Endodermal cell (in vitro differentiated cells): ENCODE measurements around the gene PSMB7. TPM values are rescaled to one million over a fixed set of nuclear protein-coding genes. Genes with fewer than 3 reads are reported as not detected.

Source experiments
- DNase-seq: peaks from one replicate; pipeline ENCODE4 v3.0.0-alpha.2; 2017
- H3K27ac ChIP-seq: 2 replicates; pipeline ENCODE4 v1.5.1; 2013; ENCODE audit warnings: mild to moderate bottlenecking, low read depth, low read length, moderate library complexity
- H3K27me3 ChIP-seq: 2 replicates; pipeline ENCODE4 v1.6.1; 2013; ENCODE audit warnings: mild to moderate bottlenecking, low read length, moderate library complexity; ENCODE audit not compliant: insufficient read depth, control insufficient read depth, poor library complexity, severe bottlenecking
- H3K36me3 ChIP-seq: 2 replicates; pipeline ENCODE4 v1.7.0; 2013; ENCODE audit warnings: mild to moderate bottlenecking, low read length, moderate library complexity; ENCODE audit not compliant: control insufficient read depth, insufficient read depth
- H3K4me1 ChIP-seq: one replicate; pipeline ENCODE4 v1.7.0; 2013; ENCODE audit warnings: low read length; ENCODE audit not compliant: control insufficient read depth, insufficient read depth
- H3K4me3 ChIP-seq: 2 replicates; pipeline ENCODE4 v1.5.1; 2013; ENCODE audit warnings: mild to moderate bottlenecking, low read length, moderate library complexity
- H3K9ac ChIP-seq: 2 replicates; pipeline ENCODE4 v1.6.1; 2013; ENCODE audit warnings: mild to moderate bottlenecking, low read length, moderate library complexity; ENCODE audit not compliant: poor library complexity, severe bottlenecking; ENCODE audit errors: extremely low read depth
- H3K9me3 ChIP-seq: 2 replicates; pipeline ENCODE4 v1.6.1; 2013; ENCODE audit warnings: mild to moderate bottlenecking, low read length, moderate library complexity; ENCODE audit not compliant: control insufficient read depth
- H3K27ac Mint-ChIP-seq: 2 replicates; pipeline ENCODE4 v1.8.0; 2020; ENCODE audit warnings: mixed read lengths
- H3K27me3 Mint-ChIP-seq: 2 replicates; pipeline ENCODE4 v1.8.0; 2021; ENCODE audit warnings: mild to moderate bottlenecking, mixed read lengths; ENCODE audit not compliant: insufficient read depth
- H3K36me3 Mint-ChIP-seq: 2 replicates; pipeline ENCODE4 v1.8.0; 2020; ENCODE audit warnings: low read depth, mixed read lengths
- H3K4me1 Mint-ChIP-seq: 2 replicates; pipeline ENCODE4 v1.8.0; 2020; ENCODE audit warnings: mixed read lengths
- H3K4me3 Mint-ChIP-seq: 2 replicates; pipeline ENCODE4 v1.8.0; 2020; ENCODE audit warnings: mild to moderate bottlenecking, moderate library complexity, mixed read lengths
- H3K9me3 Mint-ChIP-seq: 2 replicates; pipeline ENCODE4 v1.8.0; 2020; ENCODE audit warnings: mild to moderate bottlenecking, mixed read lengths
- CTCF ChIP-seq: fragments of 200-600 bp; sonication (generic); conservative IDR thresholded peaks from 2 replicates; pipeline ENCODE4 v1.5.0; 2021; ENCODE audit warnings: antibody characterized with exemption, mild to moderate bottlenecking
- WGBS, 2 experiments: methylation state at CpG; one replicate each; pipeline versions ENCODE4 v1.1.5 to v1.1.7; 2013; ENCODE audit warnings: missing lambda C conversion rate in 2 of 2, mixed read lengths in 1 of 2; ENCODE audit not compliant: insufficient coverage in 1 of 2, insufficient read length in 1 of 2; 5-methylcytosine and 5-hydroxymethylcytosine counted together
- total RNA-seq, 2 donors: library from RNA; stranded (reverse); fragmentation: NEBNext Ultra II Directional in 1 of 2; extraction: Animal tissue kit (Norgen Biotek cat#: 25700) in 1 of 2; gene quantifications; 2 replicates in 1 of 2; 3 replicates in 1 of 2; pipeline ENCODE4 v1.2.1, GENCODE V29; 2021

The PSMB7 gene
- total RNA-seq, 2 donors from 2014 or later, result 203 to 223 TPM

- no peak for TF ChIP-seq CTCF
- peaks cover 16% of the 10 kb centered on the region for H3K36me3 Mint-ChIP-seq
- DNase-seq, result no peak
- Histone ChIP-seq H3K4me1 (no peaks in the 10 kb centered on the region), H3K9ac (no peak overlapping the region), H3K27me3 (no peaks in the 10 kb centered on the region), H3K27ac (no peak overlapping the region), H3K4me3 (no peak overlapping the region), H3K9me3 (peaks cover 8% of the 10 kb centered on the region), H3K36me3 (peaks cover 7% of the 10 kb centered on the region)
- no peaks in the 10 kb centered on the region for H3K27me3 Mint-ChIP-seq
- 87 to 94% methylated on average over 9 to 11 of the region's 11 CpGs for WGBS, 2 experiments
- H3K27ac Mint-ChIP-seq, result no peak overlapping the region
- peaks cover 13% of the 10 kb centered on the region for H3K9me3 Mint-ChIP-seq
- H3K4me3 Mint-ChIP-seq, result no peak overlapping the region
- no peaks in the 10 kb centered on the region for H3K4me1 Mint-ChIP-seq
Observed at GRCh38 chr9:124342402-124342775, 72.9 kb downstream of the PSMB7 start.

- no peak overlapping the region for H3K4me3 Mint-ChIP-seq
- Histone ChIP-seq H3K36me3 (peaks cover 13% of the 10 kb centered on the region), H3K4me3 (no peak overlapping the region), H3K27me3 (no peaks in the 10 kb centered on the region), H3K27ac (no peak overlapping the region), H3K4me1 (no peaks in the 10 kb centered on the region), H3K9ac (no peak overlapping the region), H3K9me3 (peaks cover 13% of the 10 kb centered on the region)
- no peak for TF ChIP-seq CTCF
- H3K27me3 Mint-ChIP-seq, result no peaks in the 10 kb centered on the region
- DNase-seq, result no peak
- WGBS, 2 experiments, result 85 to 87% methylated on average over 13 to 21 of the region's 21 CpGs
- no peak overlapping the region for H3K27ac Mint-ChIP-seq
- peaks cover 20% of the 10 kb centered on the region for H3K36me3 Mint-ChIP-seq
- H3K9me3 Mint-ChIP-seq, result peaks cover 17% of the 10 kb centered on the region
- no peaks in the 10 kb centered on the region for H3K4me1 Mint-ChIP-seq
Observed at GRCh38 chr9:124341455-124342170, 73.6 kb downstream of the PSMB7 start.

- no peak overlapping the region for H3K4me3 ChIP-seq
- Mint-ChIP-seq H3K27ac (no peak overlapping the region), H3K27me3 (no peaks in the 10 kb centered on the region), H3K4me3 (no peak overlapping the region), H3K9me3 (peaks cover 17% of the 10 kb centered on the region), H3K36me3 (peaks cover 23% of the 10 kb centered on the region), H3K4me1 (no peaks in the 10 kb centered on the region)
- no peak overlapping the region for H3K9ac ChIP-seq
- WGBS, 2 experiments, result 87 to 93% methylated on average over 14 to 18 of the region's 18 CpGs
- TF ChIP-seq CTCF, result no peak
- no peak overlapping the region for H3K27ac ChIP-seq
- DNase-seq, result no peak
- H3K4me1 ChIP-seq, result no peaks in the 10 kb centered on the region
- H3K27me3 ChIP-seq, result no peaks in the 10 kb centered on the region
- peaks cover 13% of the 10 kb centered on the region for H3K36me3 ChIP-seq
- peaks cover 13% of the 10 kb centered on the region for H3K9me3 ChIP-seq
Observed at GRCh38 chr9:124340219-124341069, 74.8 kb downstream of the PSMB7 start.
